GM12872 (cell line): ENCODE results near the gene PCNX2.

Experiments
- TF ChIP-seq, protein P1 (sequence below): IDR thresholded peaks from 3 replicates; pipeline ENCODE4 v1.5.1; 2011; ENCODE audit warnings: low read depth, mild to moderate bottlenecking, low read length, moderate library complexity; ENCODE audit not compliant: insufficient read depth

PCNX2 gene

DNA sequence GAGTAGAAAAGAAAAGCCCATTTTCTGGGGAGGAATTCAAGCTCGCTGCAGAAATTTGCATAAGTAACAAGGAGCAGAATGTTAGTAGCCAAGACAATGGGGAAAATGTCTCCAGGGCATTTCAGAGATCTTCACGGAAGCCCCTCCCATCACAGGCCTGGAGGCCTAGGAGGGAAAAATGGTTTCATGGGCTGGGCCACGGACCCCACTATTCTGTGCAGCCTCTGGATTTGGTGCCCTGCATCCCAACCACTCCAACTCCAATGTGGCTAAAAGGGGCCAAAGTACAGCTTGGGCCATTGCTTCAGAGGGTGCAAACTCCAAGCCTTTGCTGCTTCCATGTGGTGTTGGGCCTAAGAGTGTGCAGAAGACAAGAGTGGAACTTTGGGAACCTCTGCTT lies 302.0 kb downstream of the PCNX2 start:
- TF ChIP-seq, protein P1, sequence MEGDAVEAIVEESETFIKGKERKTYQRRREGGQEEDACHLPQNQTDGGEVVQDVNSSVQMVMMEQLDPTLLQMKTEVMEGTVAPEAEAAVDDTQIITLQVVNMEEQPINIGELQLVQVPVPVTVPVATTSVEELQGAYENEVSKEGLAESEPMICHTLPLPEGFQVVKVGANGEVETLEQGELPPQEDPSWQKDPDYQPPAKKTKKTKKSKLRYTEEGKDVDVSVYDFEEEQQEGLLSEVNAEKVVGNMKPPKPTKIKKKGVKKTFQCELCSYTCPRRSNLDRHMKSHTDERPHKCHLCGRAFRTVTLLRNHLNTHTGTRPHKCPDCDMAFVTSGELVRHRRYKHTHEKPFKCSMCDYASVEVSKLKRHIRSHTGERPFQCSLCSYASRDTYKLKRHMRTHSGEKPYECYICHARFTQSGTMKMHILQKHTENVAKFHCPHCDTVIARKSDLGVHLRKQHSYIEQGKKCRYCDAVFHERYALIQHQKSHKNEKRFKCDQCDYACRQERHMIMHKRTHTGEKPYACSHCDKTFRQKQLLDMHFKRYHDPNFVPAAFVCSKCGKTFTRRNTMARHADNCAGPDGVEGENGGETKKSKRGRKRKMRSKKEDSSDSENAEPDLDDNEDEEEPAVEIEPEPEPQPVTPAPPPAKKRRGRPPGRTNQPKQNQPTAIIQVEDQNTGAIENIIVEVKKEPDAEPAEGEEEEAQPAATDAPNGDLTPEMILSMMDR, result no peak

DNA sequence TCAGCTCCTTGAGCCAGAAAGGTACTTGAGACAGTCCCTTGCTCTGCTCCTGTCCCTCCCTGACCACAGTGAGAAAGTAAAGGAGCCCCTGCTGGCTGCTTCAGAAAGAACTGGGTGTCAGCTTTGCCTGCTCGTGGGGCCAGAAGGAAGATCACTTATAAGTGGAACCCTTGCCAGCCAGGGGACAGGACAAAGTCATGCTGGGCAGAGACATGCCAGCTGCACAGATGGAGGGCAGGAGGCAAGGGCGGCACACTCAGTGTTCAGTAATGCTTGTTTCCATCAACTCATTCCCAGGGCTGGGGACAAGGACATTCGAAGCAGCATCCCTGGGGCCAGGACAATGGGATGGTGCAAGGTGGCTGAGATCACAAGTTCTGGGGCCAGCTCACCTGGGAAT lies 303.3 kb downstream of the PCNX2 start:
- TF ChIP-seq, protein P1, result no peak

DNA sequence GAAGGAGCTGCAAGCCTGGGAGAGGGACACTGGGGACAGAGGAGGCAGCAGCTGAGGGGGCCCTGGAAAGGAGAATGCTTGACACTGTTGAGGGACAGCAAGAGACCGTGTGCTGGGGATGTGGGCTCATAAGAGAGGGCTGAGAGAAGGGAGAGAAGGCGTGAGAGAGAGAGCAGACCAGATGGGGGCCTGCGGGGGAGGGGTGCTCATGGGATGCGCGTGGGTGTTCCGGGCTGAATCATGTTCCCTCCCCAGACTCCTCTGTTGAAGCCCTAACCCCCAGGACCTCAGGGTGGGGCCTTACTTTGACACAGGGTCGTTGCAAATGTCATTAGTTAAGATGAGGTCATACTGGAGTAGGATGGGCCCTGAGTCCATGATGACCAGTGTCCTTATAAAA lies 304.3 kb downstream of the PCNX2 start:
- TF ChIP-seq, protein P1, result no peak

DNA sequence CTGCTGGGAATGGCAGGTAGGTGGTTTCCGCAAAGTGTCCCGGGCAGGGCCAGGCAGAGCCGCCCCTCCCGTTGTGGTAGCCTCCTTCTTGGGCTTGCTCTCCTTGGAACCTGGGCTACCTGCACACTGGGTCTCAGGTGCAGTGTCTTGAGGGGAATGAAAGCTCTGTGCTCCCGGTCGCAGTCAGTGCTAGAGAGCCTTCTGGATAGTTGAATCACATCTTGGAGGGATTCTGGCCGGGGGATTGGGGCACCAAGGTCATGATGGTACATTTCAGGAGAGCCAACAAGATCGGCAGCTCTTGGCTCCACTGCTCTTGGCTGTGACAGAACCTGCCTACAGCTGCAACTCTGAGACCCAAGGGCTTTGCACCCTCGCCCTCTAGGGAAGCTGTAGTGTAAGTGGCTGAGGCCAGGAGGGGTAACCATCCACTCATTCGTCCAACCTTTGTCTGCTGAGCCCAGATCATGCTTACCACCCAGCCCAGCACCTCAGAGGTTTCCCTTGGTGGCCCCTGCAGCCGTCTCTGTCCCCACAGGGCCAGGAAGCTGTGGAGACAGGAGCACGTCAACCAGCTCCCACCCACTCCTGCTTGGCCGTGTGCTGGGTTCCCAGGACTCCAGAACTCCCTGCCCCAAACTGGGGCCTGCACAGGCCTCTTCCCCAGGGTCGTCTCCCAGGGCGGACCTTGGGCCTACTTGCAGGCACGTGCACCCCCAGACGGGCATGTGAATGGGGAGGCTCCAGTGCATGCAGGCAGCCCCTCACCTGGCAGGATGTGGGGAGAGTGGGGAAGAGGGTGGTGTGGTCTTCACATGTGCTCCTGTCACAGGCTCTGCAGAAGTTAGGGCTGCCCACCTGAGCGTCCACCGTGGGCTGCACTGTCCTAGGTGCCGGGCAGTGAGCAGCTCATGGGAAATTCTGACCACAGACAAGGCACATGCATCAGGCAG lies 305.1 kb downstream of the PCNX2 start:
- TF ChIP-seq, protein P1, result no peak

DNA sequence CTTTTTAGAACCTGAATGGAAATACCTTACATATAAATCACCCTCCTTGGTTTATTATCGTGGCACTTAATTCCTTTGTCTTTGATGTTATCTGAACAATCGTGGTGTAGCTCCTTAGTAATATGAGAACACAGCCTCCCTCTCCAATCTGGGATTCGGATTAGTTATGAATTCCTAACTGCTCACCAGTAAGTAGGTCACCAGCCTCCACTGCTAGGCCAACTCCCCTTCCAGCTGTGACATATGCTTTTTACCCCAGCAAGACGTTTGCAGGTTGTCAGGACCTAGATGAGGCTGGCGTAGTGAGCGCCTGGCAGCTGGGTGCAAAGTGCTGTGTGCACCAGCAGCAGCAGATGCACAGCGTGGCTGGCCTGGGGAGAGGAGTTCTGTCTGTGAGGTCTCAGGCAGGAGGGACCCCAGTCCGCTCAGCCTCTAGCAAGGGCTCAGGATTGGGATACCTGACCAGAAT lies 306.9 kb downstream of the PCNX2 start:
- TF ChIP-seq, protein P1, result no peak

DNA sequence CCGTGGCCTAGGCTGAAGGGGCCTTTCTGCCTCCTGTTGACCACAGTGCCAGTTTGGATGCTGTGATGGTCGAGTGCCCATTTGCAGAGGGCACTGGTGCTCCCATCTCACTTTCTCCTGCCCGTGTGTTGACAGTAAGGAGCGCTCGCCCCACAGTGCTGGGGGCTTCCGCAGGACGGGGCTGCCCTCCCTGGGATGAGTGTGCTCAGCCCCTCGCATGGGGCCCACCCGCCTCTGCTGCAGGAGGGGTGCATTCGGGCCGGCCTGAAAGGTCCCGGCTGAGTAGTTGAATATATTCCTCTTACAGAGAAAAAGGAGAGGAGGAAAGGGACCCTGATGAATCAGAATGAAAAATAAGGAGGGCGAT lies 307.8 kb downstream of the PCNX2 start:
- TF ChIP-seq, protein P1, result no peak

DNA sequence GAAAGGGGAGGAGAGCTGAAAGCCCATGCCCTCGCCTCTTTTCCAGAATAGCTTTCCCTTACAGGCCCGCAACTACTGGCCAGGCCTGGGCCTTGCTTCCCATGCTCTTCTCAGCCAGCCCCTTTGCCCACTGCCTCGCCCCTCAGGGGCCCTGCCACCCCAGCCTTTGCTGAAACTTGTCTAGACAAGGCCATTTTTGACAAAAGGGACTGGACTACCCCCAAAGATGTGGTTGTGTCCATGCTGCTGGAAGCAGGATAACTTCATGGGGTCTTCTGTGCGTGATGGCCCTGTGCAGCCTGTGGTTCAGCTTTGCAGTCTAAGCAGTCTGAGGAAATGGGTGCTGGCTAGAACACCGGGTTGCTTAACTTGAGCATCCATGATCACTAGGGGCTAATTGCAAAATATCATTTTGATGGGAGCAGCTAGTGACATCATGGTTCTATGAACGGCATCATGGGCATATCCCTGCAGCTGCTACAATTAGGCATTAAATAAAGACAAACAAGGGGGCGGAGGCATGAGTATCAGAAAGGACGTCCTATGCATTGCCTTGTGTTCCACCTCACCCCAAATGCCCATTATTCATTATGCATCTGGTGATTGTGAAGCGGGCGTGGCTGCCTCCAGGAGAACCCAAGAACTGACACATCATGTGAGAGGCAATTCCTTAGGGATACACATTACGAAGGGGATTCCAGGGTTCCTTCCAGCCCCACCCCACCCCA lies 308.3 kb downstream of the PCNX2 start:
- TF ChIP-seq, protein P1, result no peak
